Jurkat, Clone E6-1 (cell line): Measurements from ENCODE around the gene MACROH2A2.
"Not testable (repeated sequence)": the region's sequence is repeated elsewhere in the genome, so short reads cannot be mapped to it uniquely, and the experiment has no call there.

Source experiments
- DNase-seq: peaks from one replicate; pipeline ENCODE4 v3.0.0-alpha.2; 2011; ENCODE audit warnings: low read depth, low spot score
- H3K4me3 ChIP-seq: 2 replicates; pipeline ENCODE4 v1.5.1; 2011; ENCODE audit warnings: mild to moderate bottlenecking, low read length, control low read depth, moderate library complexity

The MACROH2A2 gene

GRCh38 chr10:70121281-70121949 lies 68.8 kb downstream of the MACROH2A2 start:
- DNase-seq, result no peak
- no peak overlapping the region for H3K4me3 ChIP-seq

GRCh38 chr10:70122742-70123141 lies 70.1 kb downstream of the MACROH2A2 start:
- no peak overlapping the region for H3K4me3 ChIP-seq
- DNase-seq, result no peak

DNA sequence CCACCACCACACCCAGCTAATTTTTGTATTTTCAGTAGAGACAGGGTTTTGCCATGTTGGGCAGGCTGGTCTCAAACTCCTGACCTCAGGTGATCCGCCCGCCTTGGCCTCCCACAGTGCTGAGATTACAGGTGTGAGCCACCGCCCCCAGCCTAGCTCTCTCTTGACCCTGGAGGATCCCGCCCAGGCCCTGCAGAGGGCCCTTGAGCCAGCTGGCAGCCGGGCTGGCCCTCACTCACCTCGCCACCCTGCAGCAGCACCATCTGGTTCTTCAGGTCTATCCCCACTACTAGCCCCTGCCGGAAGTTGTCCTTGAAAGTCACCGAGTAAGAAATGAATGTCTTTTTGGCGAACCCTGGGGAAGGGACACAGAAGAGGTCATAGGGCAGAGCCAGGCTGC lies 70.5 kb downstream of the MACROH2A2 start:
- DNase-seq, H3K4me3 ChIP-seq: not testable (repeated sequence)

GRCh38 chr10:70123817-70124216 lies 71.2 kb downstream of the MACROH2A2 start:
- DNase-seq, result no peak
- no peak overlapping the region for H3K4me3 ChIP-seq

DNA sequence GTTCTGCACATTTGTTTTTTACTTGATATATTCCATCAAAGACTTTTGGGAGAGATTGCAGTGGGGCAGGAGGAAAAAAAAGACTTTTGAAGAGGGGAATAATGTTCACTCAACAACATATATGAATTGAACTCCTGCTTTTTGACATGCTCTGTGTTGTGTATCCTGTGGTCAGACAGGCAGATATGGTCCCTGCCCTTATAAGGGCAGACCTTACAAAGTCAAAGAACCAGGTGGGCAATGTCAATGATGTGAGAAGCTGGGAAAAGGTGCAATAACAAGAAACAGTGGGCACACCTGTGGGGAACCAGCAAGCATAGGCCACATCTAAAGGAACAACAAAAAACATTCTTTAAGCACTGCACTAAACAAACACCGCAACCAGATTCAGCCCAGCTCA lies 71.8 kb downstream of the MACROH2A2 start:
- H3K4me3 ChIP-seq, result no peak overlapping the region
- no peak for DNase-seq

GRCh38 chr10:70124918-70125317 lies 72.3 kb downstream of the MACROH2A2 start:
- no peak for DNase-seq
- H3K4me3 ChIP-seq, result no peak overlapping the region

DNA sequence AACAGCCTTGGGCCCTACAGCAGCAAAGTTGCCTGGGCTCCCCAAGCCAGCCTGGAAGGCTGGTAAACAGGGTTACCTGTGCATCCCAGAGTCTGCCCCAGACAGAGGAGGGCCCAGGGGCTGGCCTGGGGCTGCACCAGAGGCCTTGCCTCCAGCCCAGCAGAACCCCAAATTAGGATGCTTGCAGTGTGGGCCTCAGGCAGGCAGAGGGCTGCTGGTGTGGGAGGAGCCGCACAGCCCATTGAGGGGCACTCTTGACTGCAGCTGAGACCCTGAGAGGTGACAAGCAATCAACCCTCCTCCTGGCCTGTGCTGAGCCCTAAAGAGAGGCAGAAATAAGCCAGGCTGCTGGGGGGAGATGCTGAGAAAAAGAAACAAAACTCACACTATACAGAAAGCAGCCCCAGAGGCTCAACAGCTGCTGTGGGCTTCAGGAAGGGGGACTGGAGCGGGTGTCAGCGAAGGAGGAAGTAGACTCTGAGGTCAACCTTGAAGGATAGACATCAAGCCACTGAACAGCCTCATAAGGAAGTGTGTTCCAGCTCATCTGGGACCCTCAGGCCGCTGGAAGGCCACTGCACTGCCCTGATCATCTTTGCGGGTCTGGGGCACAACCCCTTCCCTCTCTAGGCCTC lies 73.4 kb downstream of the MACROH2A2 start:
- no peak for DNase-seq
- no peak overlapping the region for H3K4me3 ChIP-seq

GRCh38 chr10:70126700-70127395 lies 74.2 kb downstream of the MACROH2A2 start:
- DNase-seq, result no peak
- no peak overlapping the region for H3K4me3 ChIP-seq

DNA sequence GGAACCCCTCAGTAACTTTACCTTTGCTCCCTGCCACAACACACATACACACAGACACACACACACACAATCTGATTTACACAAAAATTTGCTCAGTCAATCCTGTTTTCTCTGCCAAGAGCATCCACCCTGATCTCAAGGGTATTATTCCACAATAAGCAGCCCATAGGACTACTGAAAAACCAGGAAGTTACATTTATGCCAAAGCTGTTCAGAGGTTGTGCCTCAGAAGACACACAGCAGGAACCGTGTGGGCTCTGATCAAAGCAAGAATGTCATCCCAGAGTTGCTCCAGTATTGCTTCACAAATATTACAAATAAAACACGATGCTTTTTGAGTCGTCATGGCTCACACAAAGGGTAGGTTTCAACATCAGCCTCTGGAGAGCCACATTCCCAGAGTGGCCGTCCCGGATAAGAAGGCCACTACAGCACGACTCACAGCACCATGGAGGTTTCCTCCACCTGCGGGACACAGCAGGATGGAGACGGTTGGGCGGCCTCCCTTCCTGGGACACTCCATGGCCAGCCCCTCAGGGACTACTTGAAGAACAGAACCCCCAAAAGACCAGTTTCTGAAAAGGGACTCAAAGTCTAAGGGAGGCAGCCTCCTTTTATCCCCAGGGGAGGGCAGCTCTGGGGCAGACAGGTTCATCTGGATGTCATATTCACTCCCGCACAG lies 78.4 kb downstream of the MACROH2A2 start:
- no peak for DNase-seq
- H3K4me3 ChIP-seq, result no peak overlapping the region

GRCh38 chr10:70131560-70131937 lies 78.9 kb downstream of the MACROH2A2 start:
- H3K4me3 ChIP-seq, result no peak overlapping the region
- no peak for DNase-seq

GRCh38 chr10:70132098-70133029 lies 79.7 kb downstream of the MACROH2A2 start, which contains the start of gene AIFM2:
Gene AIFM2 (minus strand): TSS chr10:70132825. CDS start chr10:70124084, 8,741 bp downstream.
- DNase-seq, result no peak
- H3K4me3 ChIP-seq, result no peak within 1 kb of the TSS

GRCh38 chr10:70135046-70135445 lies 82.4 kb downstream of the MACROH2A2 start:
- H3K4me3 ChIP-seq, result no peak overlapping the region
- DNase-seq, result no peak

- H3K4me3 ChIP-seq, result no peak overlapping the region
- DNase-seq, result no peak
These were observed 83.0 kb downstream of the MACROH2A2 start for GRCh38 chr10:70135684-70136083.

DNA sequence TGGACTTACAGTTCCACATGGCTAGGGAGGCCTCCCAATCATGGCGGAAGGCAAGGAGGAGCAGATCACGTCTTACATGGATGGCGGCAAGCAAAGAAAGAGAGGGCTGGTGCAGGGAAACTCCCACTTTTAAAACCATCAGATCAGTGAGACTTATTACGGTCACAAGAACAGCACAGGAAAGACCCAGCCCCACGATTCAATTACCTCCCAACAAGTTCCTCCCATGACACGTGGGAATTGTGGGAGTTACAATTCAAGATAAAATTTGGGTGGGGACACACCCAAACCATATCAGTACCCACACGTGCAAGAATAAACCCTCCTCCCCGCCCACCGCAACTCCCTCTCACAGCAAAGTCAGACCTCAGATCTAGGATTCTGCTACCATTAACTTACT lies 84.5 kb downstream of the MACROH2A2 start:
- no peak for DNase-seq
- H3K4me3 ChIP-seq, result no peak overlapping the region

GRCh38 chr10:70137927-70138883 lies 85.6 kb downstream of the MACROH2A2 start:
- no peak overlapping the region for H3K4me3 ChIP-seq
- no peak for DNase-seq

- no peak overlapping the region for H3K4me3 ChIP-seq
- no peak for DNase-seq
These were observed 86.7 kb downstream of the MACROH2A2 start for GRCh38 chr10:70139151-70139996.

DNA sequence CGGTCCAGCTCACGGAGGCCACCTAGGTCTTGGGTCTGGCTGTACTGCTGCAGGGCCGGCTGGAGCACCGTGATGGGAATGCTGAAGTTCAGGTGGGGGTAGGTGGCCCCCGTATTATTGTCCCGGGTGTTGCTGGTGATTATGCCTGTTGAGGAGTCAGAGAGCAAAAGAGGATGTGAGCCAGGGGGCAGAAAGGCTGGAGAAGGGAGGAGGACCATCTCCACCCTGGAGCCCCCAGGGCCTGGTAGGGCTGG lies 87.3 kb downstream of the MACROH2A2 start:
- no peak overlapping the region for H3K4me3 ChIP-seq
- no peak for DNase-seq
